COR-L47 (cell line): ENCODE data around the gene TNS1.

Experiments used
- DNase-seq: peaks from one replicate; lab custom pipeline; 2025; lab: John Stamatoyannopoulos, UW

The TNS1 gene

DNA sequence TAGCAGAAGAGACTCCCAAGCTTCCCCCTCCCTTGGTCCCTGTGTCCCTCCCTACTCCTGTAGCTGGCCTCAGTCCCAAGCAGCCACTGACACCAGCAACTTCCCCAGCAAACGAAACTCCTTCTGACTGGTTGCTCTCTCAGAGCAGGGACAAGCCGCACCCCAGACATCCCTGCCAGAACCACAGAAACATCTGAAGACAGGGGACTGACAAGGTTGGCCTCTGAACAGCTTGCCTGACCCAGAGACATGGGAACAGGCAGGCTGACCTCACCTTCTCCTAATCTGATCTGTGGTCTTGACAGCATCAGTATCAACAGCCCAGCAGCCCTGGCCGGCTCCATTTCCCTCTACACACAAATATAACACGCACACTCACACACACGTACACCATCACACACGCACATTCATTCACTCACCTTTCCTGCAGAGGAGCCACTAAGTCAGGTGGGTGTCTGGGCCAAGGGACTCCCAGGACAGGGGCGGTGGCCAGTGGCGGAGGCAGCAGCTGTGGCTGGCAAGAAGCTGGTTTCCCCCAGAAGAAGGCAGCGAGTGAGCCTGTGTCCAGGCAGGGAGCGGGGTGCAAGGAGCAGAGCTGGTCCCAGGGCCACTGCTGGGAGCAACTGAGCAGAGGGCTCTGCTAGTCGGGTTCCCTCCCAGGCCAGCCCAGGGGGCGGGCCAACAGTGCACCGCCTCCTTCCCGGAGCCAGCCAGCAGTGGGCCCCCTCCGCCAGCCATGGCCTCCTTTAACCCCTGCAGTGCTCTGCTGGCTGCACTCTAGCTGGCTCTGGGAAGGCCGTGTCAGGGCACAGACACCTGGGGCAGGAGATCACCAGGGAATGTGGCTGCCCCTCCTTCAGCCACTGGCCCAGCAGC is 59.1 kb downstream of the TNS1 start:
- no peak for DNase-seq

- no peak for DNase-seq
Measured at GRCh38 chr2:217942731-217943335, 60.0 kb downstream of the TNS1 start.

DNA sequence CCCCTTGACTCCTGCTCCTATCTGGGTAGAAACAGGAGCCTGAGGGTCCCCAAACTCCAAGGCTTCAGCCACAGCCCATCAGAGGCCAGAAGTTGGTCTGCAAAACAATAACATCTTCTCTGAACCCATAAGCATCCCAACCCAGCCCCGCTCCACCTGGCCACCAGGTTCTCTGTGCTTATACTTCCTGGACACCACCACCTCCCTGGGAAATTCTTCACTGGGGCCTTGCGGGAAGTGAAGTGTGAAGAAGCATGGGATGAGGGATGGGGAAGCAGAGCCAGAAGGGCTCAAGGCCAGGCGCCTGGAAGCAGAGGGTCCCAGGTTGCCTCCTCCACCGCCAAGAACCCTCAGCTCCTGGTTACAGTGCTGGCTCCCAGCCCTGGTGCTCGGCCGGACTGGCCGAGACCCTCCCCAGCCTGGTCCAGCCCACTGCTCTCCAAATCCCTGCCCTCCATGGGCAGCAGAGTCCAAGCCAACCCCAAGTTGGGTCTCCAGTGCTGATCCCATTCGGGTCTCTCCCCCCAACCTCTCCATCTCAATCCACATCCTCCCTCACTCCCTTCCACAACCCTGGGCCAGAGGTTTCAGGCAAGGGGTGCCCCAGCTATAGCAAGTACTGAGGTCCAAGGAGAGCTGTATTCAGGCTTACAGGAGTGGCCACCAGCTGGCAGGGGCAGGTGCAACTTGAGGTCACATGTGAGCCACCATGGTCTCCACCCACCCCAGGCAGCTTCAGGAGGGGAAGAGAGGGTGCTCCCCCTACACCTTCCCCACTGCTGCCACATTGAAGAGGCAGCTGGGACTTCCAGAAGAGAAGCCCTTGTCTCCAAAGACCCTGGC is 60.7 kb downstream of the TNS1 start:
- no peak for DNase-seq

DNA sequence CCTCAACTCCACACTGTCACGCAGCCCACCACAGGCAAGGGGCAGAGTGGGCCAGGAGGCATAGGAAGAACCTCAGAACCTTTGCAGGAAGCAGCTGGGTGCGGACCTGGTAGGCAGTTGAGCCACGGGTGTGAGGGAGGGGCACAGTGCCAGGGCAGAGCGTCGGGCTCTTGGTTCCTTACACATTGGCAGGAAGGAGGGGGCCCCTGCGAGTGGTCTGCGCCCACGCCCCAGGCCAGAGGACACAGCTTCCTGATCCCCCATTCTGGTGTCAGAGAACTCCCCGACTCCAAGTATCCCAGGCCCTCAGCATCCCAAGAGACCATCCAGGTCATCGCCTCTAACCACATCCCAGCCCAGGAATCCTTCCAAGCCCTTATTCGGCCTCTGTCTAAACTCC is 61.5 kb downstream of the TNS1 start:
- no peak for DNase-seq

GRCh38 chr2:217940261-217941220 is 62.3 kb downstream of the TNS1 start:
- DNase-seq, result no peak

DNA sequence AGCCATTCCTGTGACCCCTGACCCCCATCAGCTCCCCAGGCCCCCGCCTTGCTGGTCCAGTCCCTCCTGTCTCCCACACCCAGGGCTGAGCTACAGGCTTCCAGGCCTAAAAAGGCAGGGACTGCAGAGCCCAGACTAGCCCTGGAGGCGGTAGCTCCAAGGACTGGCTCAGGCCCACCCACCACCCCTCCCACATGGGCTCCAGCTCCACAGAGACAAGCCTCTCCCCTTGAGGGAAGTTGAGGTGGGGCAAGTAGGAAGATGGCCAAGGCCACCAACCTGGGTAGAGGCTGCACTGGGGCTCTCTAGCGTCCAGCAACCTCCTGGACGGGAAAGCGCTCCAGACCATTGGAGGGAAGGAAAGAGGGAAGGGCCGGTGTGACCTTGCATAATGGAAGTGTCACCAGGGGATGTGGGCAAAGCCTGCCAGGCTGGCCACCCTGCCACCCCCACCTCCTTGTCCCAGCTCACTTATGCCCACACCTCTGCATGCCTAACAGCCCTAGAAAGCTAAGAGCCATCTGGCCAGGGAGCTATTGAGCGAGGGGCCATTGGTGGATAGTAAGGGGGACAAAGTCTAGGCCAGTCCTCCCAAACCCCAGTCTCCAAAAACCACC is 63.1 kb downstream of the TNS1 start:
- no peak for DNase-seq

- no peak for DNase-seq
Measured at GRCh38 chr2:217939220-217939619, 63.6 kb downstream of the TNS1 start.

DNA sequence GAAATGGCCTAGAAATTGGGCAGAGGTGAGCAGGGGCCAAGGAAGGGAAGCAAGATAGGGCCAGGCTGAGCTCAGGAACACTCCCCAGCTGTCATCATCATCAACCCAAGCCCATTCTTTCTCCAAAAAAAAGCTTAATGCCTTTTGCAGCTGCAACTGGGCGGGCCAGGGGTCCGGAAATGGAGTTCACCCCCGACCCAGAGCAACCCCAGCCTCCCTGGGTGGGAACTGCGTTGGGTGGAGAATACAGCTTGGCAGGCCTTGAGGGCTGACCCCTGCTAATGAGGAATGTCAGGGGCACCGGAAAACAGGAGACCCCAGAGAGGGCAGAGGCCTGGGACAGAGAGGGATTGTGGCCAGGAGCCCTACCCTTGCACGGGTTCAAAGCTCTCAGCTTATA is 64.8 kb downstream of the TNS1 start:
- DNase-seq, result no peak

- DNase-seq, result no peak
Measured at GRCh38 chr2:217937446-217937845, 65.3 kb downstream of the TNS1 start.

DNA sequence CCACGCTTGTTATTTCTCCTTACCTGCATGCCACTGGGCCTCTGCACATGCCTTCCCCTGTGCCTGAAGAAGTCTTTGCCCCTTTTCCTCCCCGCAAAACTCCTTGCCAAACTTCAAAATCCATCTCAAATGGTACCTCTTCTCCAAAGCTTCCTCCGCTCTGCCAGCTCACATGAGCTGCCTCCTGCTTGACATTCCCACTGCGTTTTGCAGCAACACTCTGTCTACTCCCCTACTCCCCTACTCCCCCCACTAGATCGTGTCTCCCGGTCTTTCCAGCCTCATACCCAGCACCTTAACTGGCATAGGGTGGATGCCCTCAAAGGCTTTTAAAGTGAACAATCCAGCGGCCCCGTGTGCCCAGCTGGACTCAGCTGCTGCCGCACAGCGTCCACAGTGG is 65.8 kb downstream of the TNS1 start:
- no peak for DNase-seq

DNA sequence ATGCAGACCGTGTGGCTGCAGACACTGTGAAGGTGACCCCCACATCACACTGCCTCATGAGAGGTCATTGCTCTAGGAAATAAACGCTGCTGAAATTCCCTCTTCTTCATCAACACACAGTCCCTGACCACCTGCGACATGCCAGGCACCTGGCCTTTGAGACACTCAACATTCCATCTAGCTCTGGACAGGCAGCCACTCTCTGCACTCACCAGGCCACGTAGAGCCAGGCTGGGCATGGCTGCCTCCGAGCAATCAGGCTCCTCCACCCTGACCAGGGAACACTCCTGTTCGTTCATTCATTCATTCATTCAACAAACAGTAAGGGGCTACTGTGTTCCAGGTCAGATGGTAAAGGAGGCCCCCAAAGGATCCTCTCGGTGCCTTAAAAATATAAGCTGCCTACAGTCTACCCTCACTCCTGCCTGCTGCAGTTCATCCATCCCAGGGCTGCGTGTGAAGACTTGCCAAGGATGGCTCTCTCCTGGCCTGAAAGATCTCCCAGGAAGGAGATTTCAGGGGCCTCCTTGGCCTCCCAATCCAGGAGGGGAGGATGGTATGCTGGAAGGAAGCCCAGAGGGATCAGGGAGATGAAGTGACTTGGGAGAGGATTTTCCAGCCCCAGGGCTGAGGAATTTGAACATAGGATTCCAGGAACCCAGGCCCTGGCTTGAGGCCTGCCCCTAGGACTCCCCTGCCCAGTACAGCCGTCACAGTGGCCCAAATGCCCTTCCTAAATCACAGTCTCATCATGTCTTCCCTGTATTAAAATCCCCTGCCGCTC is 66.7 kb downstream of the TNS1 start:
- DNase-seq, result no peak

DNA sequence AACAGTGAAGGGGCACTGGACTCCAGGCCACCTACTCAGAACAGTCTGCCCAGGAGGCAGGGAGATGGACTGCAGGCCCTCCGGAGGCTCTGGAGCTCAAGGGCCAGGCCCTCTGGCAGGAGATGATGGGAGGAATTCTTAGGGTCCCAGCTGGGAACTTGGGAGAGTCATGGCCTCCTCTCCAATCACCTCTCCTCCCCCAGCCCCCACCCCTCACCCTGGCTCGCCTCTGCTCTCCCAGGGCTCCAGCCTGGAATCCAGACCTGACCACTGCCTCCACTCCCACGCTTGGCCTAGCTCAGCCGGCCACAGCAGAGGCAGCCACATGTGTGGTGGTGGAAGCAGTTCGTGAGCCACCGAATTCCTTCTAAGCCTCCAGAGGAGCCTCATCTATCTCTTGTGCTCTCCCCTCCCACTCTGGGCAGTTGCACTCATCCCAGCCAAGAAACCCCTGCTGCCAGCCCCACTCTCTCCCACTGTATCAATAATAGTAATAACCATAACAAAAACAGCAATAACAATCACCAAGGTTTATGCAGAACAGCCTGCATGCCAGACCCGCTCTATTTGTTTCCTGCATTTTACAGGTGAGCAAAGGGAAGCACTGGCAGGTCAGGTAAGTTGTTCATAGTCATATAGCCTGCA is 67.4 kb downstream of the TNS1 start:
- DNase-seq, result no peak

DNA sequence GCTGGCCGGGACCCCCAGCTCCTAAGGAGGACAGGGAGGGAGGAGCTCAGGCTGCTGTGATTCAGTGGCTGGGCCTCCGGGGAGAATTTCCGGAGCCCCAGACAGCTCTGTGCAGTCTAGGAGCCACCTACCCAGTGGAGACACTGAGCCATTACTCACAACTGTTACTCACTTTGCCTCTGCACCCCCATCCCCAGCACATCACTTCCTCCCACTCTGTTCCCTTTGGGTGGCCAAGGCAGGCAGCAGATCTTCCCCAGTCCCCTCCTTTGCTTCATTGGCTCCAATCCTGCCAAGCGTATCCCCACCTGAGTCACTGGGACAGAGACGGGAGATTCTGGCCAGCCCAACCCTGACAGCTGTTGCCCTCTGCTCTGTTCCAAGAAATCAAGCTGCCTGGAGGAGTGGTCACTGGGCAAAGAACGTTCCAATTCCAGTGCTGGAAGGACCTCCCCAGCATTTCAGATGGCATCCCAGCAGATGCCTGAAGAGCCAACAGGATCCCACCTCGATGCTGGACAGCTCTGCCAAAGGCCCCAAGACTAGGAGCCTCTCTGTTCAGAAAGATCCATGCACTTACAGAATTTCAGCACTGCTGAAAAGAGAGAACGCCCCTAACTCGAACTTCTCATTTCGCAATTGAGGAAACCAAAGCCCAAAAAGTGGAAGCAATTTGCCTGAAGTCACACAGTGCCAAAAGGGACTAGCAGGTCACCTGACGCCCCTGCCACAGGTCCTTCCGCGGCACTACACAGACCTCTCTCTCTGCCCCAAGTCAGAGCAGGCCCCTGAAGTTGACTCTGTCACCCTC is 68.3 kb downstream of the TNS1 start:
- no peak for DNase-seq

- peak; percentile 73 for DNase-seq
Measured at GRCh38 chr2:217933617-217933993, 69.2 kb downstream of the TNS1 start.

GRCh38 chr2:217932803-217933616 is 69.8 kb downstream of the TNS1 start:
- peak; percentile 51 for DNase-seq

DNA sequence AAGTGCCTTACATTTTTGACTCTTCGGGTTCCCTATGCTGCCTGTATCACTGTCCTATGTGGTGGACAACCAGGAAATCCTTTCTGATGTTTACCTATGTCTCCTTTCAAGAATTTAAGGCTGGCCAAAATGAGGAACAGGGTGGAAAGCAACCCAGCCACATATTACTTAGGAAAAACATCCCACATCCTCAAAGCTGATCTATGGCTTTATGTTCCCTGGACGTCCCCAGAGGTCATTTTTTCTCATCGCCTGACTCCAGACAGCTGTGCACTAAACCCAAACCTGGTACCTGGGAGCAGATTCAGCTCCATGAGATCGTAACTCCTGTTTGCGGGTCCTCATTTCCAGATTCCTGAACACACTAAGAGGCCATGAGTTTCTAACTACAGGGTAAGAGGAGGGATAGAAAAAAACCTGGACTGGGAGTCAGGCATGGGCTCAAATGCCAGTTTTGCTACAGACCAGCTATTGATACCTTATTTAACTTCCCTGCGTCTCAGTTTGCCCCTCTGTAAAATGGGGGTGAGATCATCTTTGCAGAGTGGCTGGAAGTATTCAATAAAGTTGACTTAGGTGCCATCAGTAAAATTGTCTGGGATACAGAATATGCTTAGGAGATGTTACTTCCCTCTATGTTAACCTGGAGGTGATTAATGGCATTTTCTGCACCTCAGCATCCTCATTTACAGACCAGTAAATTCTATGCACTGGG is 70.8 kb downstream of the TNS1 start:
- no peak for DNase-seq

GRCh38 chr2:217930761-217931563 is 71.8 kb downstream of the TNS1 start:
- no peak for DNase-seq
